Stimulated activated CD4-positive, alpha-beta T cell treated with anti-CD3 and anti-CD28 coated beads, Interleukin-1b, Interleukin-23, amount 100 ng/mL, for 48 hours (primary cell): ENCODE results near the gene ELMO1.

ENCODE experiments used
- DNase-seq: peaks from one replicate; pipeline ENCODE4 v3.0.0-alpha.2; 2020

The ELMO1 gene

DNA sequence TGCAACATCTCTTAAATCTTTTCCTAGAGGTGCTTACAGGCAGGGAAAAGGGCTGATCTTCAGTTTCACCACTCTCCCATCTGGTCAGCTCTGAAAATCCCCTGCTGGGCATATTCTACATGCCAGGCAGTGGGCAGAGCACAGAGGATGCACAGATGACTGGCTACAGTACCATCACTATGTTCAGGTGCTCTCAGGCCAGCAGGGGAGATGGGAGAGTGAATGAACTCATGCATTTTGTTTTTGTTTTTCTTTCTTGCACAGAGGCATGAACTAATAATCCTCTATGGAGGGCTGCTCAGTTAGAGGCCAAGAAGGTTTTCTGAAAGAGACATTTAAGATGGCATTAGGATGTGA is 19.3 kb downstream of the ELMO1 start:
- DNase-seq, result no peak

- no peak for DNase-seq
Measured at GRCh38 chr7:37428681-37429434, 19.8 kb downstream of the ELMO1 start.

DNA sequence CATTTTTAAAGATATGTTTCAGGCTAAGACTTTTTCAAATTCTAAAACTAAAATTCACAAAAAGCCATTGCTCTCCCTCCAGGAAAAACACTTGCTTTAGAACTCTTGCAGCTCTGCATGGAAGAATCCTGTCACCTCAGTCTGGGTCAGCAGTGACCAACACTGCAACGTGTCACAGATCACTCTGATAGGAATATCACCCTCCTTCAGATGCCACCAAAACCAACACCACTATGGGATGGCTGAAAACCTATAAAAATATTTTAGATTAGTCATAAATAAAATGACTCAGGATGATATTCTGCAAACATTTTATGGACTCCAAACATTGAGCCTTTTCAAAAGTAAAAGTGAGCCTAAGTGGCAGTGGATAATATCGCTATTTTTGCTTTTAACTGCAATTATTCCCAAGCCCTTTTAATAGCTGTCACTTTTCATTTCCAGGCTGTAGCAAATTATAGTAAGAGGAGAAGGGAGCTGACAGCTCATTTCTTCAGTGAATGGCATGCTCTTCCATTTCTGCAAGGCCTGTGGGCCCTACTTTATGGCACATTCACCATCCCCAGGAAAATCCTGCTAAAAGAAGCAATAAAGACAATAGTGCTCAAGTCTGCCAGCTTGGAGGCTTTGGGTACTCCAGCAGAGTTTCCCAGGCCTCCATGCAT is 21.3 kb downstream of the ELMO1 start:
- DNase-seq, result no peak

GRCh38 chr7:37425498-37425897 is 23.2 kb downstream of the ELMO1 start:
- no peak for DNase-seq

DNA sequence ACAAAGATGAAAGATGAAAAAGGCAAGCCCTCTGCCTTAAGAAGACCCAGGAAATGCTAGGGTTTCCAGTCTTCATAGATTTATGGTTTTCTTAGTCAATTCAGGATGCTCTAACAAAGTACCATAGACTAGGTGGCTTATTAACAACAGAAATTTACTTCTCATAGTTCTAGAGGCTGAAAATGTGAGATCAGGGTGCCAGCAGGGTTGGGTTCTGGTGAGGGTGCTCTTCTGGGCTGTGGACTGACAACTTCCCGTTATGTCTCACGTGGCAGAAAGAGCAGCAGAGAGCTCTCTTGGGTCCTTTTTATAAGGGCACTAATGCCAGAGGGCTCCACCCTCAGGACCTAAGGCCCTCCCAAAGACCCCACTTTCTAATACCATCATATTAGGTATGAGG is 23.7 kb downstream of the ELMO1 start:
- DNase-seq, result no peak

GRCh38 chr7:37424521-37424920 is 24.1 kb downstream of the ELMO1 start:
- DNase-seq, result no peak

GRCh38 chr7:37421861-37422500 is 26.7 kb downstream of the ELMO1 start:
- DNase-seq, result no peak

DNA sequence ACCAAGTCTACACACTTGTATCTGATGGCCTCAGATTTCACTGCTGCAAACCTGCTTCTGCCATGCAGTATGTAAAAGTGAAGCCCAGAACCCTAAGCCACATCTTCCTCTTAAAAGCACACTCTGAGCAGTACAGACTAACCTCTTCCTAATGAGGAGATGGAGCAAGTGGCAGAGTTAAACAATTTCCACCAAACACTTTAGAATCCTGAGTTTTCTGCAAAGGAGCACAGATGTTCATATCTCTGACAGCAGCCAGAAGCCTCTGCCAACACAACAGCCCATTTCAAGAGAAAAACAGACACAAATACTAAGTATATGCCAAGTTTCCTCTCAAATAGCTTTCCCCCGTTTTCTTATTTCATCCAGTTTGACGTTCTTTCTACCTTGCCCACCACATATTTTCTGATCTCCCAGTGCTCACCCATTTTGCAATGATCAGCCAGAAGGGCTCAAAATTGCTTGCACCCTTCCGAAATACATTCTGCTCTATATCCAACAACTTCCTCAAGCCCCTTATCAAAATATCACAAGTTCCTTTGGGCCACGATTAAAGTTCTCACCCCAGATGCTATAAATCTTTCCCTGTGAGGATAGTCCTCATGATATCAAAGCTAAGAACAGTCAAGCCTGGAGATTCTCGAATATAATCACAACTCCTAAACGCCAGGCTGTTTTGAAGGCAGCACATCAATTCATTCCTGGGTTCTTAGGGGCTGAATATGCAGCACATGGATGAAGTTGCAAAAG is 27.5 kb downstream of the ELMO1 start:
- DNase-seq, result no peak

DNA sequence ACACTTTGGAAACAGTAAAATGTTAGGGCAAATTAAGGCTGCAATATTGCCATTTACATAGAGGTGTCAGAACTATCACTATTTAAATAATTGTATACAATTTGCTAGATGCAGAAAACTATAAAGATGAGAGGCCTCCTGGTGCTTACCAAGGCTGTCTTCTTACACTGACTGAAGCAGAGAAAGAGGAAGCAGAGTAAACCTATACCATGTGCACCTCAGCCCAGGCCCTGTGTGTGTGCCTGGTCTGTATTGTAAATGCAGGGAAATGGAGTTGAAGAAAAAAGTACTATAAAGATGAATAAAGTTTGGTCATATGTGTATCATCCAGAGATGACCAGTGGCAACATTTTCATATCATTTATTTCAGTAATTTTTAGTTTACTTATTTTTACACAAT is 29.2 kb downstream of the ELMO1 start:
- DNase-seq, result no peak

GRCh38 chr7:37418381-37418780 is 30.3 kb downstream of the ELMO1 start:
- no peak for DNase-seq

- DNase-seq, result no peak
Measured at GRCh38 chr7:37417107-37417474, 31.6 kb downstream of the ELMO1 start.

DNA sequence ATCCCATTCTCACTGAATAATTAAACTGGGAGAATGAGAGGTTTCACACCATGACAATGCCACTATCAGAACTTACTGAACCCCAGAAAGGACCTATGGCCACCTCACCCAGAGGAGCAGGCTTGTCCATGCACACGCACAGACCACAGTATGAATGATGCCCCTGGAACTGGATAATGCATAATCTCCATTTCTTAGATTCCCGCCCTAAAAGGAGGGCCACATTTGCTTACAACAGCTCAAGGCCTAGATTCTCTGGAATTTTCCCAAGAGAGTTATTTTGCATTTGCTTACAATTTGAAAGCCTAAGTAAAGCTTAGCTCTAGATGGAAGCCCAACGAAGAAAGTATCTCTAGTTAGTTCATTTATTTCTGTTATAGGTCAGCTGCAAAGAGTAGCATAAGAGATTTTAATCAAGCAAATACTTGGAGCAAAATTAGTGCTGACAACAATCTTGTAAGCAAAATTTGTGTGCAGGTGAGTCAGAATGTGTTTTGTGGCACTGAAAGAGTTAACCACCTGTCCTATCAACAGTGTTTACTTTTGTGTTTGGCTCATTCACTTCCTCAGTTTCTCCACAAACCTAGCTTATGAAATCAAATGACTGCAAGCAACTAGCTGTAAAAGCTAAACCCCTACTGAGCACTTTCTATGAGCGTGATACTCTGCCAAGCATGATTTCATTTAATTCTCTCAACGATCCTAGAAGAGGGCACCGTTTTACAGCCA is 32.1 kb downstream of the ELMO1 start:
- DNase-seq, result no peak

- DNase-seq, result no peak
Measured at GRCh38 chr7:37415629-37416028, 33.0 kb downstream of the ELMO1 start.

DNA sequence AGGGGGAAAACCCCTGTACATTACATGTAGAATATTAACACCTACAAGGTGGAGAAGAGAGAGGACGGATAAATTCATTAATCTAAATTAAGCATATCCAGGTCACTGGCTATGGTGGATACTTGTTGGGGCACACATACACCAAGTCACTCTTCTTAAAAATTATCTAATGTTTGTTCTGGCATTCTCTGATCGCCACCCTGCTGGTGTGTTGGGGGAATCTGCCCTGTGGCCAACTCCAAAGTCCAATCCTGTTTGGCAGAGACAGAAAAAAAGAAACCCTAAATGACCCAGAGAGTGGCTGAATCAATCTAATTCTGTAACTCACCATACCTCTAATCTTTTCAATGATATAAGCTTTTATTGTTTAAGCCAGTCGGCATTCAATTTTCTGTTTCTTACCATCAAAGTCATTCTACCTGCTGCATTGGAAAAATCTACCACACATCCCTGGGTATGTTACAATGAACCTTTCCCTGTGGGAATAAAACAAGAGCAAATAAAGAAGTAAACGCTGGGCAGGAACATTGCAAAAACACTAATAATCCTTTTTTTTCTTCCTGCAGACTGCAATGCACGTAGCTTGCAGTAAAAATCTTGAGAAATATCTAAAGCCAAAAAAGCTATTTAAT is 34.2 kb downstream of the ELMO1 start:
- no peak for DNase-seq

GRCh38 chr7:37411444-37412034 is 37.1 kb downstream of the ELMO1 start:
- peak; percentile 47 for DNase-seq

GRCh38 chr7:37410305-37411229 is 38.1 kb downstream of the ELMO1 start:
- DNase-seq, result peak; percentile 38

DNA sequence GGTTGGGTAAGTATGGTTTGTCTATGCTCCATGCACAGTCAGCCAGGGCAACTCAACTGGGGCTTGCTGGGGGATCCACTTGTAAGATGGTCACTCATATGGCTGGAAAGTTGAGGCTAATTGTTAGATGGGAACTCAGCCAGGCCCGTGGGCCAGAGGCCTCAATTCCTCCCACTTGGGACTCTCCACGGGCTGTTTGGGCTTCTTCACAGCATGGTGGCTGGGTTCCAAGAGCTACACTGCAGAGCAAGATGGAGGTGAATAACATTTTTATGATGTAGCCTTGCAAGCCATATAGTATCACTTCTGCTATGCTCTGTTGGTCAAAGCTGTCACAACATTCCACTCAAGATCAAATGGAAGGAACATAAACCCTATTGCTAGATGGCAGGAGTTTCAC is 39.2 kb downstream of the ELMO1 start:
- DNase-seq, result no peak

GRCh38 chr7:37408291-37409228 is 40.1 kb downstream of the ELMO1 start:
- DNase-seq, result no peak

- DNase-seq, result no peak
Measured at GRCh38 chr7:37405603-37406122, 43.0 kb downstream of the ELMO1 start.
